HG03280 (cell line): ENCODE results near the gene TRMT112.

Experiments used
- ATAC-seq: cut with Tn5 transposase; IDR thresholded peaks from one replicate; pipeline ENCODE4 v1.9.1; 2021; ENCODE audit warnings: mild to moderate bottlenecking, moderate library complexity; ENCODE audit not compliant: unreplicated experiment

Gene TRMT112

GRCh38 chr11:64294774-64295173 lies 22.6 kb downstream of the TRMT112 start:
- no peak for ATAC-seq

- ATAC-seq: no peak
Measured at GRCh38 chr11:64292460-64293254, 24.7 kb downstream of the TRMT112 start.

GRCh38 chr11:64291752-64292459 lies 25.5 kb downstream of the TRMT112 start:
- ATAC-seq: no peak

- ATAC-seq: no peak
Measured at GRCh38 chr11:64291262-64291751, 26.1 kb downstream of the TRMT112 start, which contains the start of gene KCNK4. KCNK4 (plus strand) TSS chr11:64291302; CDS start chr11:64293019, 1,717 bp downstream.

- ATAC-seq: no peak
Measured at GRCh38 chr11:64290352-64291261, 26.8 kb downstream of the TRMT112 start.

GRCh38 chr11:64289002-64289564 lies 28.3 kb downstream of the TRMT112 start:
- ATAC-seq: no peak

- no peak for ATAC-seq
Measured at GRCh38 chr11:64288353-64288750, 29.0 kb downstream of the TRMT112 start.

- ATAC-seq: no peak
Measured at GRCh38 chr11:64287676-64288352, 29.5 kb downstream of the TRMT112 start.

GRCh38 chr11:64286801-64287159 lies 30.6 kb downstream of the TRMT112 start:
- ATAC-seq: no peak

GRCh38 chr11:64285885-64286800 lies 31.2 kb downstream of the TRMT112 start:
- ATAC-seq: no peak

GRCh38 chr11:64284962-64285884 lies 32.1 kb downstream of the TRMT112 start, which contains the start of gene GPR137:
GPR137 (plus strand) TSS chr11:64285848; CDS start chr11:64286525, 677 bp downstream.
- ATAC-seq: peak; percentile 64

GRCh38 chr11:64284048-64284961 lies 33.1 kb downstream of the TRMT112 start, which contains the start of gene BAD:
BAD (minus strand) TSS chr11:64284665; CDS start chr11:64284368, 297 bp downstream.
- ATAC-seq: peak; percentile 69

GRCh38 chr11:64283092-64283491 lies 34.3 kb downstream of the TRMT112 start:
- ATAC-seq: no peak

- no peak for ATAC-seq
Measured at GRCh38 chr11:64281957-64282770, 35.2 kb downstream of the TRMT112 start.

- ATAC-seq: no peak
Measured at GRCh38 chr11:64278576-64279190, 38.7 kb downstream of the TRMT112 start.
